DND-41 (cell line): Measurements from ENCODE around the gene MXI1.
"Not testable (repeated sequence)": the region's sequence is repeated elsewhere in the genome, so short reads cannot be mapped to it uniquely, and the experiment has no call there.

Source experiments
- CTCF ChIP-seq: IDR thresholded peaks from 2 replicates; pipeline ENCODE4 v1.5.1; 2012; ENCODE audit warnings: borderline replicate concordance, low read length, moderate library complexity, mild to moderate bottlenecking; ENCODE audit not compliant: poor library complexity, severe bottlenecking; ENCODE audit errors: extremely low read depth
- EZH2 ChIP-seq: IDR thresholded peaks from 3 replicates; pipeline ENCODE4 v1.6.1; 2012; ENCODE audit warnings: borderline replicate concordance, low read depth, mild to moderate bottlenecking, moderate library complexity, low read length, inconsistent platforms; ENCODE audit not compliant: severe bottlenecking

DNA sequence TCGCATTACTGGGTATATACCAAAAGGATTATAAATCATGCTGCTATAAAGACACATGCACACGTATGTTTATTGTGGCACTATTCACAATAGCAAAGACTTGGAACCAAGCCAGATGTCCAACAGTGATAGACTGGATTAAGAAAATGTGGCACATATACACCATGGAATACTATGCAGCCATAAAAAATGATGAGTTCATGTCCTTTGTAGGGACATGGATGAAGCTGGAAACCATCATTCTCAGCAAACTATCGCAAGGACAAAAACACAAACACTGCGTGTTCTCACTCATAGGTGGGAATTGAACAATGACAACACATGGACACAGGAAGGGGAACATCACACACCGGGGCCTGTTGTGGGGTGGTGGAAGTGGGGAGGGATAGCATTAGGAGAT, 40.4 kb downstream of the MXI1 start:
- not testable (repeated sequence) for TF ChIP-seq EZH2, CTCF
